GM23248 (cell line): ENCODE data around the gene F5. TPM values are rescaled to one million over a fixed set of nuclear protein-coding genes. Genes with fewer than 3 reads are reported as not detected.

Experiments
- DNase-seq: peaks from one replicate; pipeline ENCODE4 v3.0.0-alpha.2; 2015
- H2AFZ ChIP-seq: fragments of 200-600 bp; sonication (generic); 2 replicates; pipeline ENCODE4 v1.6.1; 2016; ENCODE audit warnings: antibody characterized with exemption
- H3F3A ChIP-seq: fragments of 200-600 bp; sonication (generic); 2 replicates; pipeline ENCODE4 v1.6.1; 2016; ENCODE audit warnings: mild to moderate bottlenecking, antibody characterized with exemption, mixed run types; ENCODE audit not compliant: insufficient read depth
- H3K27ac ChIP-seq: fragments of 200-600 bp; sonication (generic); 2 replicates; pipeline ENCODE4 v1.5.1; 2016; ENCODE audit warnings: mild to moderate bottlenecking
- H3K27me3 ChIP-seq: fragments of 200-600 bp; sonication (generic); replicated peaks from 2 replicates; pipeline ENCODE4 v1.6.1; 2016; ENCODE audit warnings: mild to moderate bottlenecking; ENCODE audit not compliant: insufficient read depth
- H3K36me3 ChIP-seq: fragments of 200-600 bp; sonication (generic); 2 replicates; pipeline ENCODE4 v1.6.1; 2016; ENCODE audit warnings: low read depth, mild to moderate bottlenecking
- H3K4me1 ChIP-seq: fragments of 200-600 bp; sonication (generic); 2 replicates; pipeline ENCODE4 v1.6.1; 2016; ENCODE audit warnings: mild to moderate bottlenecking; ENCODE audit not compliant: insufficient read depth
- H3K4me2 ChIP-seq: fragments of 200-600 bp; sonication (generic); one replicate; pipeline ENCODE4 v1.6.1; 2016; ENCODE audit warnings: mild to moderate bottlenecking; ENCODE audit not compliant: unreplicated experiment
- H3K4me3 ChIP-seq: fragments of 200-600 bp; sonication (generic); 2 replicates; pipeline ENCODE4 v1.5.1; 2016; ENCODE audit warnings: mild to moderate bottlenecking
- H3K79me2 ChIP-seq: fragments of 200-600 bp; sonication (generic); 2 replicates; pipeline ENCODE4 v1.6.1; 2016; ENCODE audit warnings: mild to moderate bottlenecking; ENCODE audit not compliant: insufficient read depth
- H3K9ac ChIP-seq: fragments of 200-600 bp; sonication (generic); 2 replicates; pipeline ENCODE4 v1.6.1; 2016; ENCODE audit warnings: mild to moderate bottlenecking
- H3K9me2 ChIP-seq: fragments of 200-600 bp; sonication (generic); 2 replicates; pipeline ENCODE4 v1.6.1; 2016; ENCODE audit warnings: mixed run types, mild to moderate bottlenecking, moderate library complexity; ENCODE audit not compliant: insufficient read depth
- H3K9me3 ChIP-seq: fragments of 200-600 bp; sonication (generic); one replicate; pipeline ENCODE4 v1.6.1; 2017; ENCODE audit warnings: low read depth
- H4K20me1 ChIP-seq: fragments of 200-600 bp; sonication (generic); 2 replicates; pipeline ENCODE4 v1.6.0; 2016; ENCODE audit not compliant: insufficient read depth
- EZH2 ChIP-seq: fragments of 200-600 bp; sonication (generic); IDR thresholded peaks from 2 replicates; pipeline ENCODE4 v1.6.1; 2018; ENCODE audit warnings: antibody characterized with exemption, mild to moderate bottlenecking; ENCODE audit not compliant: insufficient read depth, poor library complexity, severe bottlenecking
- EZH2phosphoT487 ChIP-seq: fragments of 200-600 bp; sonication (generic); IDR thresholded peaks from 2 replicates; pipeline ENCODE4 v1.6.1; 2018; ENCODE audit warnings: antibody characterized with exemption, moderate library complexity, mild to moderate bottlenecking, low read depth; ENCODE audit not compliant: insufficient read depth
- WGBS, 2 experiments: methylation state at CpG; one replicate each; pipeline ENCODE4 v1.1.6; 2015 to 2017; ENCODE audit warnings: low lambda C conversion rate in 2 of 2, low coverage in 1 of 2; ENCODE audit errors: missing lambda C conversion rate in 2 of 2; 5-methylcytosine and 5-hydroxymethylcytosine counted together
- in situ Hi-C: fragments of 300-500 bp; cut with MboI; formaldehyde crosslinking; loops from 2 replicates; pipeline ENCODE4 v1.15.0; 2020
- polyA plus RNA-seq: library from polyadenylated mRNA; unstranded; fragments of >200 nt; fragmentation: Nextera tagmentation; extraction: Ambion mirVana; gene quantifications from 2 replicates; pipeline ENCODE4 v1.2.1, GENCODE V29; 2016
- total RNA-seq: library from RNA; depleted of rRNA; stranded (reverse); fragments of >200 nt; shearing (Covaris generic); gene quantifications from 2 replicates; pipeline ENCODE4 v1.2.3, GENCODE V29; 2014

The F5 gene
- total and polyA plus RNA-seq, 2 experiments from 2014 or later: not detected

GRCh38 chr1:169474302-169474995 is 111.8 kb downstream of the F5 start:
- H3K27me3 ChIP-seq: no peaks in the 10 kb centered on the region
- H3K4me2 ChIP-seq: no peak overlapping the region
- WGBS, 2 experiments: 94 to 100% methylated on average over 1 of the region's 1 CpG
- H3K79me2 ChIP-seq: peaks cover 27% of the 10 kb centered on the region
- no peaks in the 10 kb centered on the region for H3K36me3 ChIP-seq
- no peaks in the 10 kb centered on the region for H3K9me2 ChIP-seq
- TF ChIP-seq EZH2 (no peak), EZH2phosphoT487 (no peak)
- H3K9me3 ChIP-seq: no peaks in the 10 kb centered on the region
- no peaks in the 10 kb centered on the region for H3F3A ChIP-seq
- H3K4me1 ChIP-seq: no peaks in the 10 kb centered on the region
- H4K20me1 ChIP-seq: no peaks in the 10 kb centered on the region
- H2AFZ ChIP-seq: no peak overlapping the region
- no peak overlapping the region for H3K4me3 ChIP-seq
- H3K9ac ChIP-seq: no peak overlapping the region
- in situ Hi-C loops: no loop called here
- no peak for DNase-seq
- no peak overlapping the region for H3K27ac ChIP-seq

- Histone ChIP-seq H3K4me1 (no peaks in the 10 kb centered on the region), H3K9me2 (no peaks in the 10 kb centered on the region), H3K36me3 (no peaks in the 10 kb centered on the region), H4K20me1 (no peaks in the 10 kb centered on the region), H3K4me3 (no peak overlapping the region), H3K9ac (no peak overlapping the region), H3K27me3 (no peaks in the 10 kb centered on the region), H2AFZ (no peak overlapping the region), H3F3A (no peaks in the 10 kb centered on the region), H3K4me2 (no peak overlapping the region), H3K9me3 (no peaks in the 10 kb centered on the region), H3K27ac (no peak overlapping the region), H3K79me2 (peaks cover 16% of the 10 kb centered on the region)
- no peak for DNase-seq
- TF ChIP-seq EZH2 (no peak), EZH2phosphoT487 (no peak)
- WGBS, 2 experiments: 93 to 98% methylated on average over 5 of the region's 5 CpGs
- in situ Hi-C loops: no loop called here
Measured at GRCh38 chr1:169473347-169473746, 112.9 kb downstream of the F5 start.

- H3K79me2 ChIP-seq: peaks cover 10% of the 10 kb centered on the region
- H3F3A ChIP-seq: no peaks in the 10 kb centered on the region
- 85 to 87% methylated on average over 3 of the region's 3 CpGs for WGBS, 2 experiments
- no peaks in the 10 kb centered on the region for H4K20me1 ChIP-seq
- H3K27me3 ChIP-seq: no peaks in the 10 kb centered on the region
- H3K27ac ChIP-seq: no peak overlapping the region
- no peak overlapping the region for H3K9ac ChIP-seq
- no peaks in the 10 kb centered on the region for H3K9me3 ChIP-seq
- in situ Hi-C loops: no loop called here
- no peak for DNase-seq
- H3K4me3 ChIP-seq: no peak overlapping the region
- no peaks in the 10 kb centered on the region for H3K9me2 ChIP-seq
- no peak for TF ChIP-seq EZH2
- no peak overlapping the region for H2AFZ ChIP-seq
- H3K4me2 ChIP-seq: no peak overlapping the region
- H3K4me1 ChIP-seq: no peaks in the 10 kb centered on the region
- no peaks in the 10 kb centered on the region for H3K36me3 ChIP-seq
Measured at GRCh38 chr1:169472738-169473137, 113.5 kb downstream of the F5 start.

- peak; percentile 39 for DNase-seq
- TF ChIP-seq EZH2phosphoT487 (no peak), EZH2 (no peak)
- Histone ChIP-seq H3K4me2 (no peak overlapping the region), H3K9me2 (no peaks in the 10 kb centered on the region), H3K27me3 (no peaks in the 10 kb centered on the region), H3K27ac (no peak overlapping the region), H3F3A (no peaks in the 10 kb centered on the region), H3K9me3 (no peaks in the 10 kb centered on the region), H3K4me1 (no peaks in the 10 kb centered on the region), H2AFZ (no peak overlapping the region), H3K36me3 (no peaks in the 10 kb centered on the region), H3K4me3 (no peak overlapping the region), H3K79me2 (no peaks in the 10 kb centered on the region), H3K9ac (no peak overlapping the region), H4K20me1 (no peaks in the 10 kb centered on the region)
- in situ Hi-C loops: no loop called here
Measured at GRCh38 chr1:169468982-169469381, 117.3 kb downstream of the F5 start.
